HG03108 (cell line): ENCODE results near the gene ATXN3.

Experiments used
- ATAC-seq: cut with Tn5 transposase; IDR thresholded peaks from one replicate; pipeline ENCODE4 v1.9.1; 2021; ENCODE audit warnings: moderate library complexity; ENCODE audit not compliant: unreplicated experiment

The ATXN3 gene

GRCh38 chr14:92010644-92011043 lies 95.7 kb downstream of the ATXN3 start:
- ATAC-seq, result no peak

GRCh38 chr14:92009604-92010003 lies 96.8 kb downstream of the ATXN3 start:
- ATAC-seq, result no peak
